ENCODE measurements around the gene PDZD2. TPM values are rescaled to one million over a fixed set of nuclear protein-coding genes. Genes with fewer than 3 reads are reported as not detected.
"Not testable (repeated sequence)": the region's sequence is repeated elsewhere in the genome, so short reads cannot be mapped to it uniquely, and the experiment has no call there.

The PDZD2 gene
- total RNA-seq, 4 donors from 2014 or later: 6.2 to 21.4 (median 11.8) TPM

GRCh38 chr5:32072054-32072453 lies 433.1 kb downstream of the PDZD2 start:
- H3K27me3 ChIP-seq: no peaks in the 10 kb centered on the region
- peak overlapping the region; percentile 16 to 36 for H3K27ac ChIP-seq
- no peak overlapping the region for H3K4me3 ChIP-seq
- H3K9me3 ChIP-seq: no peaks in the 10 kb centered on the region
- no peak for DNase-seq
- intact Hi-C loops (cut with DNase I; ENCODE audit: low total_unique reads): no loop called here
- H3K4me1 ChIP-seq: no peaks in the 10 kb centered on the region
- TF ChIP-seq POLR2A (IDR thresholded peaks at IDR 0.05): no peak
- TF ChIP-seq CTCF (IDR thresholded peaks at IDR 0.05): no peak
- no peaks in the 10 kb centered on the region for H3K36me3 ChIP-seq

GRCh38 chr5:32074401-32074800 lies 435.5 kb downstream of the PDZD2 start:
- Histone ChIP-seq H3K27me3 (no peaks in the 10 kb centered on the region), H3K27ac (no peak overlapping the region), H3K9me3 (no peaks in the 10 kb centered on the region), H3K4me1 (no peaks in the 10 kb centered on the region), H3K36me3 (no peaks in the 10 kb centered on the region), H3K4me3 (no peak overlapping the region)
- TF ChIP-seq CTCF (IDR thresholded peaks at IDR 0.05) (no peak), POLR2A (IDR thresholded peaks at IDR 0.05) (no peak)
- intact Hi-C loops (cut with DNase I; ENCODE audit: low total_unique reads): no loop called here
- no peak for DNase-seq

GRCh38 chr5:32076699-32077695 lies 438.1 kb downstream of the PDZD2 start:
- Histone ChIP-seq H3K27ac (no peak overlapping the region), H3K36me3 (no peaks in the 10 kb centered on the region), H3K9me3 (no peaks in the 10 kb centered on the region), H3K27me3 (no peaks in the 10 kb centered on the region), H3K4me1 (no peaks in the 10 kb centered on the region), H3K4me3 (no peak overlapping the region)
- TF ChIP-seq POLR2A (IDR thresholded peaks at IDR 0.05) (no peak), CTCF (IDR thresholded peaks at IDR 0.05) (peak; percentile 77 to 86 (median 82))
- DNase-seq: peak; percentile 50 to 64
- intact Hi-C loops (cut with DNase I; ENCODE audit: low total_unique reads): no loop called here

- H3K4me1 ChIP-seq; intact Hi-C loops (cut with DNase I; ENCODE audit: low total_unique reads); H3K36me3 ChIP-seq: not testable (repeated sequence)
Observed at GRCh38 chr5:32078855-32079254, 439.9 kb downstream of the PDZD2 start.

GRCh38 chr5:32080565-32080964 lies 441.6 kb downstream of the PDZD2 start:
- not testable (repeated sequence) for H3K36me3 ChIP-seq, H3K4me3 ChIP-seq
- intact Hi-C loops (cut with DNase I; ENCODE audit: low total_unique reads): loop anchor here (5.0 kb wide), 1 partner anchor 248 kb away; no protein-coding TSS in a partner anchor

More at GRCh38 chr5:32078855-32079254, 439.9 kb downstream of the PDZD2 start:
- not testable (repeated sequence) for DNase-seq, H3K27me3 ChIP-seq, H3K9me3 ChIP-seq, H3K27ac ChIP-seq, H3K4me3 ChIP-seq

GRCh38 chr5:32082701-32083100 lies 443.8 kb downstream of the PDZD2 start:
- H3K36me3 ChIP-seq: no peaks in the 10 kb centered on the region
- TF ChIP-seq CTCF (IDR thresholded peaks at IDR 0.05) (no peak), POLR2A (IDR thresholded peaks at IDR 0.05) (no peak)

More at GRCh38 chr5:32080565-32080964, 441.6 kb downstream of the PDZD2 start:
- H3K27ac ChIP-seq, H3K27me3 ChIP-seq, H3K9me3 ChIP-seq, H3K4me1 ChIP-seq, DNase-seq: not testable (repeated sequence)

More at GRCh38 chr5:32082701-32083100, 443.8 kb downstream of the PDZD2 start:
- Histone ChIP-seq H3K27ac (no peak overlapping the region), H3K4me1 (no peaks in the 10 kb centered on the region), H3K4me3 (no peak overlapping the region), H3K9me3 (no peaks in the 10 kb centered on the region), H3K27me3 (no peaks in the 10 kb centered on the region)
- intact Hi-C loops (cut with DNase I; ENCODE audit: low total_unique reads): loop anchor here (5.0 kb wide), 1 partner anchor 250 kb away; no protein-coding TSS in a partner anchor
- no peak for DNase-seq
